COR-L47 (cell line): Measurements from ENCODE around the gene FHL3.

ENCODE experiments used
- DNase-seq: peaks from one replicate; lab custom pipeline; 2025; lab: John Stamatoyannopoulos, UW

Gene FHL3, protein sequence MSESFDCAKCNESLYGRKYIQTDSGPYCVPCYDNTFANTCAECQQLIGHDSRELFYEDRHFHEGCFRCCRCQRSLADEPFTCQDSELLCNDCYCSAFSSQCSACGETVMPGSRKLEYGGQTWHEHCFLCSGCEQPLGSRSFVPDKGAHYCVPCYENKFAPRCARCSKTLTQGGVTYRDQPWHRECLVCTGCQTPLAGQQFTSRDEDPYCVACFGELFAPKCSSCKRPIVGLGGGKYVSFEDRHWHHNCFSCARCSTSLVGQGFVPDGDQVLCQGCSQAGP

DNA sequence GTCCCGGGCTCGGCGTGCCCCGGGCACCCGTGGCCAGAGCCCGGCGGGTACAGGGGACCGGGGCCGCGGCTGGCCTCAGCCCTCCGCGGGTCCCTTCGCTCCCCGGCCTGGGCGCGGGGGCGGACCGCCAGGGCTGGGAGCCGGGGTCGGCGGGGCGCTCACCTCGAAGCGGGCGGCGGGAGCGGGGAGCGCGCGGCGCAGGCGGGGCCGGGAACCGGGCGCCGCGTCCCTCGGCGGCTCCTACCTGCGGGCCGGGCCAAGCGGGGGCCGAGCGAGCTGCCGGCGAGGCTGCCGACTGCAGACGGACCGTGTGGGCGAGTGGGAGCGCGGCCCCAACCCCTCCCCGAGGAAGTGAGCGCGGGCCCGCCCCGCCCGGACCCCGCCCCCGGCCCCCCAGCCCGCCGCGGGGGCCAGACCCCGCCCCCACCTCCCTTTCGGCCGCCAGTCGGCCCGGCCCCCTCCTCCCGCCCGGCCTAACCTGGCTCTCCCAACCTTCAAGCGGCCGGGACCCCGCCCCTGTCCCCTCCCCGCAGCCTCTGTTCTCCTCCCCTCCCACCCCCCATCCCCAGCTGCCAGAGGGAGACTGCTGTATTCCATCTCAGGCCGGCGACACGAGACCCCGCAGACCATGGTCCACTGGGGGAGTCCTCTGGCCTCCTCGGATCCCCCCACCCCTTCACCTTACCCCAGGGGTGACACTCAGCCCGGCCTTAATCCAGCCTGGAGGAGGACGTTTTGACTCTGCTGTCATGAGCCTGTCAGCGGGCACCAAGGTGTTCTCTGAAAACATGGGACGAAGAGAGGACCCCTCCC, at the start of gene FHL3:
TSS of gene FHL3 (minus strand) at position 320 of the 813 bp plus-strand sequence. CDS start 6,102 bp downstream, outside the sequence.
- peak; percentile 49 for DNase-seq

- no peak for DNase-seq
Measured at GRCh38 chr1:38053416-38054091, 48.2 kb upstream of the FHL3 start.

DNA sequence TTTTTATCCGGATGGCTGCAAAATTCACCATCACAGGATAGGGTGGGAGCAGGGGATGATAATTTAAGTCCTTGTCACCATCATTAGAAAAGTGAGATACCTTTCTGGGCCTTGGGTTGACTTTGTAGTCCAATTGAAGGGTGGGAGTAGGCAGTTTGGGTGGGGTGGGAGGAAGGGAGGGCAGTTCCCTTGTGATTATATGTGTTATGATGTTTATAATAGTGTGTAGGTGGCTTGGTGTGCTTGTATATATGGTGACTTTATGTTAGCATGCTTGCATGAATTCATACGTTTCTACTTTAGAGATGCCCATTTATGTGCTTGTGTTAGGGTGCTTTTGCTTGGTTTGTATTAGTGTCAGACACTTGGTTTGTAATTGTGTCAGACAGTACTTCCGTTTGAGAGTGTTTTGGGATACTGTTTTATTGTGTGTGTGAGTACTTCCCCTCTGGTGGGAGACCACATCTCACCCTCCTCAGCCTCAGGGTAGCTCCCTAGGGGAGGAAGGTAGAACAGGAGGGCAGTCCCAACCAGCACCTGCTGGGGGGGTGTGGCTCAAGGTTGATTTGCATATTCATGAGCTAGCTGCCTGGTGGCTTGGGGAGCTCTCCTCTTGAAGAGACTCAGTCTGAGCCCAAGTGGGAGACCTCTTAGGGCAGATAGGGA, 47.6 kb upstream of the FHL3 start:
- DNase-seq, result no peak

DNA sequence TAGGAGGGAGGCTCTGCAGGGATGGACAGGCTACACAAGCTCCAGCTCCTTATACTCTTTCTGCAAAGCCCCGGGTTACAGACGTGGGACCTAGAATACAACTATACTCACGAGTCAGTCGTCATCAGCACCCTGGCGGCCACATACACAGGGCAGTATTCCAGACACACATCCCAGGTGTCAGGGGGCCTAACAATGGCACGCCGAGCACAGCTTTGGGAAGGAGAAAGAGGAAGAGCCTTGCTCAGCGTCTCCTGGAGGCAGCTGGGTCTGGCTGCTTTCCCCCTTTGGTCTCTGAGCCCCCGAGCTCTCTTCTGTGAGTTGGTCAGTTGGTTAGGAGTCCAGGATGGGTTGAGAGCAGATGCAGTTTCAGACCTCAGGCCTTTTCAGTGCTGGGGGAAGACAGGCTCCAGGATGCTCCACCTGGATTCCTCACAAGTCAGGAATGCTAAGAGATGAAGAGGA, 45.8 kb upstream of the FHL3 start:
- DNase-seq, result no peak

- DNase-seq, result no peak
Measured at GRCh38 chr1:38050397-38051078, 45.2 kb upstream of the FHL3 start.

DNA sequence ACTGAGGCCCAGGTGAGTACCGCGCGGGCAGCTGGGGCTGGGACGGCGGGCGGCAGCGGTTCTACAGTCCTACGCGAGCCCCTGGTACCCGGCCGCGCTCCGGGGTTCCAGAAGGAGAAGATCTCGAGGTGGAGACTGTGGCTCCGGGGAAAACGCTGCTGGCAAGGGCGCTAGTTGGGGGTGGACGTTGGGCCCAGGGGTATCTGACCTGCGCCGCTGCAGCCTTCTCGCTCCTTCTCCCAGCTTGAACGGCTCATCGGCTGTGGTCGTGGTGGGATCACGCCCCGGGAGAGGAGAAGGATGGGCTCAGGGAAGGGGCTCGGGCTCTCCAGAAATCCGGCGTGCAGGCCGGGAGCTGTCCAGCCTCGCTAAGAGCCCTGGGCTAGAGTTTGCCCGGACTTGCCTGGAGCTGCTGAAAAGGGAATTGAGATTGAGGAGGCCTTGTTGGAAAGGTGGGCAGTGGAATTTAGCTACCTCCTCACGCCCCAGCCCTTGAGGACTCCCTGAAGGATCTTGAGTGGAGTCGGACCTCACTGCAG, 42.4 kb upstream of the FHL3 start:
- no peak for DNase-seq

GRCh38 chr1:38046884-38047602, 41.7 kb upstream of the FHL3 start:
- peak; percentile 72 for DNase-seq

- DNase-seq, result no peak
Measured at GRCh38 chr1:38046333-38046883, 41.1 kb upstream of the FHL3 start, which contains the start of gene POU3F1. Gene POU3F1 (minus strand): TSS chr1:38046793. CDS start chr1:38046743, 50 bp downstream.

DNA sequence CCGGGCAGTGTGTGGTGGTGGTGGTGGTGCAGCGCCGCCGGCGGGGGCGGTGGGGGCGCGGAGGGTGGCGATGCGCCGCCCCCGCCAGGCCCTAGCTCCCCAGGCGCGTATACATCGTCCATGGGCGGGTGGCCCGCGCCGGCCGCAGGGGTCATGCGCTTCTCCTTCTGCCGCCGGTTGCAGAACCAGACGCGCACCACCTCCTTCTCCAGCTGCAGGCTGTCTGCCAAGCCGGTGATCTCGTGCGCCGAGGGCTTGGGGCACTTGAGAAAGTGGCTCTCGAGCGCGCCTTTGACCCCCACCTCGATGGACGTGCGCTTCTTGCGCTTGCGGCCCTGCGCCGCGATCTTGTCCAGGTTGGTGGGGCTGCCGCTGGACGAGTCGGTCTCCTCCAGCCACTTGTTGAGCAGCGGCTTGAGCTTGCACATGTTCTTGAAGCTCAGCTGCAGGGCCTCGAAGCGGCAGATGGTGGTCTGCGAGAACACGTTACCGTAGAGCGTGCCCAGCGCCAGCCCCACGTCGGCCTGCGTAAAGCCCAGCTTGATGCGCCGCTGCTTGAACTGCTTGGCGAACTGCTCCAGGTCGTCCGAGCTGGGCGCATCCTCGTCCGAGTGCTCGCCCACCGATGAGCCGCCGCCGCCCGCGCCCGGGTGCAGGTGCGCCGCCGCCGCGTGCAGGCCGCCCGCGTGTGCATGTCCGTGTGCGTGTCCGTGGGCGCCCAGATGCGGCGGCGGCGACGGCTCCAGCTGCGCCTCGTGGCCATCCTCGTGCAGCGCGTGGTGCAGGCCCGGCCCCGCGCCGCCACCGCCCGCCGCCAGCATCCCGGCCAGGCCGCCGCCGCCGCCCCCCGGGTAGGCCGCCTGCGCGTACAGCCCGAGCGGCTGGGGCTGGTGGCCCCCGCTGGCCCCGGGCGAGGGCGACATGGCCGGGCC, 40.4 kb upstream of the FHL3 start:
- no peak for DNase-seq

- DNase-seq, result no peak
Measured at GRCh38 chr1:38044221-38045215, 39.2 kb upstream of the FHL3 start.

DNA sequence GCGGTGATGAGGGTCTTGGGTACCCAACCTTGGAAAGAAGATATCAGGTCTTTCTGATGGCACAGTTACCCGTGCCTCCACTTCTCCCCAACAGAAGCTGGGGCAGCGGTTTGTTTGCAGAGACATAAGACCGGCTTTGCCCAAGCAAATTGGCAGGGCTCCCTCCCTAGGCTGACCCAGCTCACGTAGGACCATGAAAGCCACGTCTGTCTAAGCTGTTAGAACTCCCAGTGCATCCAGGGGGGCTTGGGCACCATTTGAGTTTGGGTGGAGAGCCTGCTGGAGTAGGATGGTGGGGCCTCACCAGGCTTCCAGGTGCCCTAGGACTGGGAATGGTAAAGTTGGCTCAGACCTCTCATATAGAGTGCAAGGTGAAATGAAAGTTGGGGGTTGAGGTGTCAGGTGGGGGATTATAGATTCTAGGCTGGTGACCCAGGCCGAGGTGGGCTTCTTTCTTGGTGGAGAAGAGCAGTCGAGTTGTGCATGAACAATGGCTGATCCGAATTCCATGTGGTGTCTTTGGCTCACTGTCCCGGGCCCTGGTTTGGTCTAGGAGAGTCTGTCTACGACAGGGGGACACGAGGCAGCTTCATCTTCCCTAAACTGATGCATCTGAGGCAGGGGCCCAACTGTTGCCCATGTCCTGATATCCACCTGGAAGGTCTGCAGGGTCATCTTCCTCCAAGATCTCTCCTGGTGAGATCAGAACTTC, 37.9 kb upstream of the FHL3 start:
- DNase-seq, result no peak

- DNase-seq, result no peak
Measured at GRCh38 chr1:38041936-38042834, 36.9 kb upstream of the FHL3 start.

DNA sequence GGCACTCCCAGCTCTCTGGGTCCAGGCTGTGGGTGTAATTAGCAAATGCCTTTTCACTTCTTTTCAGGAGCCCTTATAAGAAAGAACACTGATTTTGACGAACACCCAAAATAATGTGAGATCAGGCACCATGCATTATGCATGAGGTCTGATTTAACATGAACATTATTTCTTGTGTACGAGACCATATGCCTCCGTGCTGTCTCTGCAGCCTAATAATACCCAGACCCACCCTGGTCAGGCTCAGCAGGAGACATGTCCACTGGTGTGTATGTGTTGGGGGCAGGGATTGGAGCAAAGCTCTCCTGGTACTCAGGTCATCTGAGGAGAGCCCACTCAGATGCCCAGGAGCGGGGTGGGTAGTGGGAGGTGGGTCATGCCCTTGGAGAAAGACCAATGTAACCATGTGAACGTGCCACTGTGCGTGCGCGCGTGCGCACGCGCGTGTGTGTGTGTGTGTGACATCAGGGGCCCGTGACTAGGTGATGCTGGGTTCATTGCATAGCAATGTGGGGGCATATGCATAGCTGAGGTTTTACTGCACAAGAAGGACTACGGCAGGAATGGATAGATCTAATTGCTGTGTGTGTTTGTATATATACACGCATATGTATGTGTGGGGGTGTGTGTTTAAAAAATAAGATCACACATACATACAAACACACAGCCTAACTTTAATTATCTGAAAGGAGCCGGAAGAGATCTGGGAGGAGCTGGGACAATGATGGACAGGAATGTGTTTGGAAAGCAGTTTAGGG, 34.2 kb upstream of the FHL3 start:
- DNase-seq, result no peak

DNA sequence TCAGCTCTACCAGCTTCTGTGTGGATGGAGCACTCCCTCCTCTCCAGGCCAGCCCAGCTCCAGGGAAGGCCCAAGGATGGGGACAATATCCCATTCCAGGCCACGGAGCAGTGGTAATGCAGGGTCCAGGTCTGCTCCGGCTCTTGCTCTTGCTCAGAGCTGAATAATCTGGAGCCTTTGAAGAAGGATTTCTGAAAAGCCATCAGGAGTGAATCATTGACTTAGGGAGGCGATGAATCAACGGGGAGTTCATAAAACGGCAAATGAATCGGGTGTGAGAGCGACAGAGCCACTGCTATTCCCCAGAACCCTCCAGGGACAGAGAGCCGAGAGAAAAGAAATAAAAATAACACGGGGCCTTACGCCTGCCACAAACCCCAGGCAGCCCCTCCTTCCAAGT, 33.5 kb upstream of the FHL3 start:
- DNase-seq, result no peak

- no peak for DNase-seq
Measured at GRCh38 chr1:38037221-38037939, 32.1 kb upstream of the FHL3 start.
